Measurements from ENCODE around the gene FASN. TPM values are rescaled to one million over a fixed set of nuclear protein-coding genes. Genes with fewer than 3 reads are reported as not detected.
"Not testable (repeated sequence)": the region's sequence is repeated elsewhere in the genome, so short reads cannot be mapped to it uniquely, and the experiment has no call there.

The FASN gene
- total RNA-seq, 2 donors from 2014 or later, result 13.8 to 46.4 TPM

DNA sequence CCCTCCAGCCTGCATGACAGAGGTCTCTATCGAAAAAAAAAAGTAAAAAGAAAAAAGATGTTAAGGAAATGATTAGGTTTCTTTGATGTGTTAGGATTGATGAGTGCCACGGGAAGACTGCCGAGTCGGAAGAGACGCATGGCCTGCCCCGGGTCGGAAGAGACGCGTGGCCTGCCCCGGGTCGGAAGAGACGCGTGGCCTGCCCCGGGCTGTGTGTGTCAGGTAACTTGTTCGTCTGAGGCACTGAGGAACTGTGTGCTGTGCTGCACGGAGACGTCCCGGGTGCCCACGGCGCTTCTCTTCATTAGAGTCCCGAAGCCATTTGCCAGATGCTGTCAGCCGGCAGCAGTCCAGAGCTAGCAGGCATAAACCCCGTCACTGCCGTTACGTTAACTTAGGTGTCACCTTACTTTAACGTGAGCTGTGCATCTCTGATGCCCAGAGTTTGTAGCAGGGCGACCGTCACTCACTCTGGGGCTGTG, 40.5 kb upstream of the FASN start:
- Histone ChIP-seq H3K27me3 (no peaks in the 10 kb centered on the region), H3K4me1 (no peaks in the 10 kb centered on the region), H3K36me3 (no peaks in the 10 kb centered on the region), H3K4me3 (no peak overlapping the region), H3K27ac (no peak overlapping the region), H3K9me3 (no peaks in the 10 kb centered on the region)
- no peak for TF ChIP-seq CTCF (IDR thresholded peaks at IDR 0.05)
- DNase-seq (ENCODE audit: low spot score), result no peak

- Histone ChIP-seq H3K27me3 (no peaks in the 10 kb centered on the region), H3K9me3 (no peaks in the 10 kb centered on the region), H3K27ac (no peak overlapping the region), H3K4me1 (no peaks in the 10 kb centered on the region), H3K36me3 (no peaks in the 10 kb centered on the region), H3K4me3 (no peak overlapping the region)
- TF ChIP-seq CTCF (IDR thresholded peaks at IDR 0.05), result no peak
- peak; percentile 70 for DNase-seq (ENCODE audit: low spot score)
Observed at GRCh38 chr17:82134101-82134500, 36.1 kb upstream of the FASN start.

- not testable (repeated sequence) for H3K27me3 ChIP-seq; H3K4me1 ChIP-seq; H3K27ac ChIP-seq; H3K4me3 ChIP-seq; H3K36me3 ChIP-seq; DNase-seq (ENCODE audit: low spot score); H3K9me3 ChIP-seq
Observed at GRCh38 chr17:82133166-82133953, 35.3 kb upstream of the FASN start.

- no peak overlapping the region for H3K27ac ChIP-seq
- no peak overlapping the region for H3K4me3 ChIP-seq
- no peaks in the 10 kb centered on the region for H3K4me1 ChIP-seq
- no peak for DNase-seq (ENCODE audit: low spot score)
- no peak for TF ChIP-seq CTCF (IDR thresholded peaks at IDR 0.05)
- H3K36me3 ChIP-seq, result no peaks in the 10 kb centered on the region
- H3K9me3 ChIP-seq, result no peaks in the 10 kb centered on the region
- no peaks in the 10 kb centered on the region for H3K27me3 ChIP-seq
Observed at GRCh38 chr17:82129095-82129494, 31.1 kb upstream of the FASN start.

DNA sequence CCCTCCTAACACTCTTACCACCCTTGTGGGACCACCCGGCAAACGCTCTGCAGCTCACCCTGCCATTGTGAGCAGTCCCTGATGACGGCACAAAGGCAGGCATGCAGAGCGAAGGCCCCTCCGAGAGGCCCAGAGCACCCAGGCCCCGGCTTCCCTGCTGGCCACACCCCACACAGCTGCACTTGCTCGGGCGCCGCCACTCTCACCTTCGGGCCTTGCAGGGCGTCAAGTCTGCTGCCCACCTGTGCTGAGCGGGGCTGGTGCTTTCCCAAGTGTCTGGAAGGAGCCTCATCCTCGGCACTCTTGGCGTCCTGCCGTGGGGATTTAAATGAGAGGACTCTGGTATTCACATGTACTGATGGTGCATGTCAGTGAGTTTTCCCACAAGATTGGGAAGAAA, 30.3 kb upstream of the FASN start:
- no peak overlapping the region for H3K4me3 ChIP-seq
- no peak for DNase-seq (ENCODE audit: low spot score)

DNA sequence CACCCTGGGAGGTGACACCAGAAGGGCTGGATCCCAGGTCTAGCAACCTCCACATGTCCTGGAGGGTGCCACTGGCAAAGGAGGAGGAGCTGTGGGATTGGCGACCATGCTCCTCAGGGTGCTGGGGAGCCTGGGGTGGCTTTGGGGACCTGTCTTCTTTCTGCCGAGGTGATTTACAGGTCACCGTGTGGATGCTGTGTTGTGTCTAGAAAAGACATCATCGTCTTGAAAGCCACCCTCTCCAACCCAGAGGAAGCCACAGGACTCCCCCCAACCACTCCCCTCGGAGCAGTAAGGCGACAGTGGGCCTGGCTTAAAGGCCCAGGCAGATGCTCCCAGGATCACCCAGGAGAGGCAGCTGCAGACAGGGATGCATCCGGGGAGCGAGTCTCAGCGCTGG, 29.7 kb upstream of the FASN start:
- Histone ChIP-seq H3K9me3 (no peaks in the 10 kb centered on the region), H3K27ac (no peak overlapping the region), H3K36me3 (no peaks in the 10 kb centered on the region), H3K4me3 (no peak overlapping the region), H3K4me1 (no peaks in the 10 kb centered on the region), H3K27me3 (no peaks in the 10 kb centered on the region)
- DNase-seq (ENCODE audit: low spot score), result no peak
- TF ChIP-seq CTCF (IDR thresholded peaks at IDR 0.05), result no peak

More for the DNA sequence above, 30.3 kb upstream of the FASN start:
- H3K4me1 ChIP-seq, result no peaks in the 10 kb centered on the region
- H3K36me3 ChIP-seq, result no peaks in the 10 kb centered on the region
- no peaks in the 10 kb centered on the region for H3K9me3 ChIP-seq
- TF ChIP-seq CTCF (IDR thresholded peaks at IDR 0.05), result no peak
- H3K27me3 ChIP-seq, result no peaks in the 10 kb centered on the region
- H3K27ac ChIP-seq, result no peak overlapping the region
